Mucosa of gallbladder (tissue), 1 donor: ENCODE results near the gene KIF5A. TPM values are rescaled to one million over a fixed set of nuclear protein-coding genes. Genes with fewer than 3 reads are reported as not detected.
A peak's percentile ranks its signal among the peaks of the same experiment; 100 is the strongest.

Source experiments
- DNase-seq: peaks from one replicate; pipeline ENCODE4 v3.0.0-alpha.2; 2020; ENCODE audit warnings: low spot score
- total RNA-seq: library from RNA; stranded (reverse); gene quantifications from one replicate; pipeline ENCODE4 v1.2.1, GENCODE V29; 2021
- donor health status: DM: no; HTN: no; CAD: no.

Gene KIF5A
- total RNA-seq, 1 donor from 2014 or later: 0.81 TPM

DNA sequence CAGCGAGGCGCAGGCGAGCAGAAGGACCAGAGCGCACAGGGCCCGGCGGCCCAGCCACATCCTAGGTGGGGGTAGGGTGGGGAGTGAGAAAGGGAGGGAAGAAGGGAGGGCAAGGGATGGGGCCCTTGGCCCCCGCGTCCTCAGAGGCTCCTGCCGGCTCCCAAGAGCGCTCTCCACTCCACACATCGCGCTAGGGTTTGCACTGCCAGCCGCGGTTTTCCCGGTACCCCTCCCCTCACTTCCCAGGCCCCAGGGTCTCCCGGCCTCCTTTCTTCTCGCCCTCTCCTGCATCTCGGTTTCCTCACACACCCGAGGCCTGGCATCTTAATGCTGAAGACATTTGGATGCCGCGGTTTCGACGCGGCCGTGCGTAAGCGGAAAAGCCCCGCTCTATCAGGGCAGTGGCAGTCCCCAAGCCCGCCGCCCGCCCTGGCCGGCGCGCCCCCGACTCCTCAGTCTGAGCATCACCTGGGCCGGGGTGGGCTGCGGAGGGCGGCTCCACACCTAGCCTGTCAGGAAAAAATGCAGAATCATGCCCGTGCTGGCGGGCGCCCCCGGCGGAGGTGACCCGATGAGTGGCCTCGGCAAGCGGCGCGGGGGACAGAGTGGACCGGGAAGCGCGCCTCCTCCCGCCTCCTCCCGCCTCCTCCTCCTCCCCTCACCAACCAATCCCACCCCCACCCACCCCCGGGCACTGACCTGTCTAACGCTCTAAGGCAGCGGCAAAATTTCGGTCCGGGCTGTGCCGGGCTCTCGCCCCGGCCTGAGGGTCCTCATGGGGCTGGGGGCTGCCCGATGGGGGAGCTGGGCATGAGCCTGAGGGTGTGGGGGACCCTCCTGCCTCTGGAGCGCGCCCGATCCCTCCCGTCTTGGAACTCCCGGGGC is 82.5 kb downstream of the KIF5A start:
- peak; percentile 10 for DNase-seq

DNA sequence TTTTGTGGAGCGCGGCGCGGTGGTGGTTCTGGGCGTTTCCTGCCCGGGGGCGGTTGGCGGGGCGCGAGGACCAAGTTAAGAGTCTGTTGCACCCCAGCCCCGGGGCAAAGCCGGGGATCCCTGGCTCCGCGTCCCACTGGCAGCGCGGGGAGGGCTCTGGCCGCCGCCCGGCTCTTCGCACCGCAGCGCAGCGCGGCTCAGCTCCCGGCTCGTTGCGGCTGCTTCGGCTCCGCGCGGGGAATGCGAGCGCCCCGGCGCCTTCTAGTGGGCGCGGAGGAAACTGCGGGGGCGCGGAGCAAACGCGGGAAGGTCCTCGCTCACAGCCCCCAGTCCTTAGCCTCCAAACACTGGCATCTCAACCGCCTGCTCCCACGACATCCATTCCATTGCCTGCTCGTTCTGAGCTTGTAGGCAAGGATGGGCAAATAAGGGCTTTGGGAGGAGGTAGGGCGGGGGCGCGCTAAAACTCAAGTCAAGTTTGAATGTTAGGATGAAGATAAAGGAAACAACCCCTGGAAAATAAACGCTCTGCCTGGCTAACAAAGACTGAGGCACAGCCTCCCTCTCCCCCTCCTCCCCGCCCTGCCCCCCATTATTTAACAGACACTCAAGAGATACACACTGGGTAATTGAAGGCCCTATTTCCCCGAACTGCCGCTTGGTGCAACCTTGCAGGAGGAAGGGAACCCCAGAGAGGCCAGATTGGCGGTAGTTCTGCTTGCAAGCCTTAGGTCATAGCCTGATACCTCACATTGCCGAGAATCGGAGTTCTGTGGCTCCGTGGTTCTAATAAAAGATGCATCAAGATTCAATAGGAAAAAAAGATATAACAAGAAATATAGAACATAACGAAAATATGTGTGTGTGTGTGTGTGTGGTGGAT is 83.4 kb downstream of the KIF5A start, which contains the start of gene B4GALNT1:
B4GALNT1 (minus strand) TSS at position 244 of the 883 bp plus-strand sequence. CDS start 1,069 bp downstream, outside the sequence.
- DNase-seq: peak; percentile 26

Other genes with a start within 250 kb of the KIF5A start
- 73.5 TPM for gene R3HDM2, start 119.0 kb upstream of the KIF5A start, total RNA-seq
- gene INHBC, start 115.3 kb upstream of the KIF5A start, total RNA-seq: not detected
- 0.58 TPM for gene INHBE, start 94.7 kb upstream of the KIF5A start, total RNA-seq
- 6.2 TPM for gene GLI1, start 90.3 kb upstream of the KIF5A start, total RNA-seq
- gene ARHGAP9, start 70.2 kb upstream of the KIF5A start, total RNA-seq: 20.4 TPM
- 116 TPM for gene MARS1, start 62.0 kb upstream of the KIF5A start, total RNA-seq
- 24.6 TPM for gene DDIT3, start 29.5 kb upstream of the KIF5A start, total RNA-seq
- 115 TPM for gene MBD6, start 27.2 kb upstream of the KIF5A start, total RNA-seq
- 135 TPM for gene DCTN2, start 2.9 kb upstream of the KIF5A start, total RNA-seq
- gene PIP4K2C, start 41.1 kb downstream of the KIF5A start, total RNA-seq: 36.1 TPM
- 31.2 TPM for gene DTX3, start 54.8 kb downstream of the KIF5A start, total RNA-seq
- gene ARHGEF25, start 61.4 kb downstream of the KIF5A start, total RNA-seq: 26.2 TPM
- gene B4GALNT1, start 83.2 kb downstream of the KIF5A start, total RNA-seq: 1.3 TPM
- gene OS9, start 144.1 kb downstream of the KIF5A start, total RNA-seq: 249 TPM
- 2.6 TPM for gene AGAP2, start 188.7 kb downstream of the KIF5A start, total RNA-seq
- gene TSPAN31, start 195.0 kb downstream of the KIF5A start, total RNA-seq: 44.8 TPM
- gene CDK4, start 202.3 kb downstream of the KIF5A start, total RNA-seq: 67.8 TPM
- 24.6 TPM for gene MARCHF9, start 205.1 kb downstream of the KIF5A start, total RNA-seq
- 1.6 TPM for gene CYP27B1, start 217.0 kb downstream of the KIF5A start, total RNA-seq
- 9.2 TPM for gene METTL1, start 222.1 kb downstream of the KIF5A start, total RNA-seq
- 7.0 TPM for gene EEF1AKMT3, start 222.6 kb downstream of the KIF5A start, total RNA-seq
- 29.3 TPM for gene TSFM, start 232.7 kb downstream of the KIF5A start, total RNA-seq